Choroid plexus epithelial cell (primary cell): ENCODE measurements around the gene BEGAIN.

Source experiments
- DNase-seq: peaks from one replicate; pipeline ENCODE4 v3.0.0-alpha.2; 2010; ENCODE audit warnings: low read depth
- H3K4me3 ChIP-seq: 2 replicates; pipeline ENCODE4 v1.5.1; 2011; ENCODE audit warnings: low read depth, mild to moderate bottlenecking, control low read depth, low read length, moderate library complexity
- CTCF ChIP-seq: conservative IDR thresholded peaks from 2 replicates; pipeline ENCODE4 v1.5.1; 2011; ENCODE audit warnings: low read depth, mild to moderate bottlenecking, control low read depth, inconsistent platforms, low read length, moderate library complexity

Gene BEGAIN

DNA sequence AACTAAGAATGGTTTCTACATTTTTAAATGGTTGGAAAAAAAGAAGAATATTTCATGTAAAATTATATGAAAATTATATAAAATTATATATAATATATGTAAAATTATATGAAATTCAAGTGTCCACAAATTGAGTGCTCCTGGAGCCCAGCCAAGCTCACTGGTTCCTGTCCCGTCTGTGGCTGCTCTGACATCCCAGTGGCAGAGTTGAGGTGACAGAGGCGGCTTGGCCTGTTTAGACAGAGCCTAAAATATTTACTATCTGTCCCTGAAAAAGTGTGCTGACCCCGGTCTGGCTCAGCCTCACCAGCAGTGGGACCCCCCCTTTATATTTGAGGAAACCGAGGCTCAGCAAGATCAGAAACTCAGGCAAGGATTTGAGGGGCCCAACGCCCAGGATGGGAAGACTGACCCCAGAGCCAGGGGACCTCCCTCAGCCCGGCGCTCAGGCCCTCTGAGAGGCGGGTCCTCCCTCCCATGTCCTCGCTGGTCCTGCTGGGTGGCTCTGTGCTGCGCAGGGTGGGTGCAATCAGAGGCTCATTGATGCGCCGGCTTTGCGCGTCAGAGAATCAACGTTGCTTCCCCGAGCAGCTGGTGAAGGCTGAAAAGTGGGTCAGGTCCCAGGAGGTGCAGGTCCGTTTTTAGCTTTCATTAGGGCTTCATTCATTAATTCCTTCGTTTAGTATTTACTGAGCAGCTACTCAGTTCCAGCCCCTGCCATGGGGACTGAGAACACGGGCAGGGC is 21.5 kb upstream of the BEGAIN start:
- TF ChIP-seq CTCF, result no peak
- no peak for DNase-seq
- H3K4me3 ChIP-seq, result no peak overlapping the region

- TF ChIP-seq CTCF, result no peak
- DNase-seq, result no peak
- no peak overlapping the region for H3K4me3 ChIP-seq
Observed at GRCh38 chr14:100608064-100608463, 20.8 kb upstream of the BEGAIN start.

- no peak overlapping the region for H3K4me3 ChIP-seq
- no peak for DNase-seq
- no peak for TF ChIP-seq CTCF
Observed at GRCh38 chr14:100607611-100607956, 20.4 kb upstream of the BEGAIN start.

GRCh38 chr14:100606687-100607610 is 19.7 kb upstream of the BEGAIN start:
- no peak for DNase-seq
- no peak for TF ChIP-seq CTCF
- no peak overlapping the region for H3K4me3 ChIP-seq

GRCh38 chr14:100605706-100606686 is 18.8 kb upstream of the BEGAIN start:
- no peak for TF ChIP-seq CTCF
- H3K4me3 ChIP-seq, result no peak overlapping the region
- peak; percentile 55 for DNase-seq

- no peak for DNase-seq
- no peak for TF ChIP-seq CTCF
Observed at GRCh38 chr14:100605230-100605629, 18.0 kb upstream of the BEGAIN start.

More at GRCh38 chr14:100605230-100605629, 18.0 kb upstream of the BEGAIN start:
- H3K4me3 ChIP-seq, result no peak overlapping the region
